OCI-LY3 (cell line): Measurements from ENCODE around the gene POLE4.

ENCODE experiments used
- CTCF ChIP-seq: fragments of 200-600, 300-600 bp; sonication (generic); IDR thresholded peaks from 2 replicates; pipeline ENCODE4 v1.5.1; 2014; ENCODE audit warnings: antibody characterized with exemption, low read length, low read depth
- EZH2phosphoT487 ChIP-seq: fragments of 200-600 bp; shearing (Covaris generic); IDR thresholded peaks from 2 replicates; pipeline ENCODE4 v1.6.1; 2018; ENCODE audit warnings: antibody characterized with exemption, mixed run types, low read depth

- TF ChIP-seq CTCF (no peak), EZH2phosphoT487 (no peak)
These were observed 7.2 kb upstream of the POLE4 start for GRCh38 chr2:74951211-74951754.
